ENCODE measurements around the gene DENND1B.
"Not testable (repeated sequence)": the region's sequence is repeated elsewhere in the genome, so short reads cannot be mapped to it uniquely, and the experiment has no call there.

Gene DENND1B

GRCh38 chr1:197620714-197621163 lies 154.5 kb downstream of the DENND1B start:
- FAIRE-seq = no peak

- FAIRE-seq = no peak
Measured at GRCh38 chr1:197619008-197619640, 156.2 kb downstream of the DENND1B start.

- FAIRE-seq = no peak
Measured at GRCh38 chr1:197618061-197618460, 157.2 kb downstream of the DENND1B start.

GRCh38 chr1:197615693-197616011 lies 159.6 kb downstream of the DENND1B start:
- no peak for FAIRE-seq

- FAIRE-seq = no peak
Measured at GRCh38 chr1:197614916-197615692, 160.2 kb downstream of the DENND1B start.

DNA sequence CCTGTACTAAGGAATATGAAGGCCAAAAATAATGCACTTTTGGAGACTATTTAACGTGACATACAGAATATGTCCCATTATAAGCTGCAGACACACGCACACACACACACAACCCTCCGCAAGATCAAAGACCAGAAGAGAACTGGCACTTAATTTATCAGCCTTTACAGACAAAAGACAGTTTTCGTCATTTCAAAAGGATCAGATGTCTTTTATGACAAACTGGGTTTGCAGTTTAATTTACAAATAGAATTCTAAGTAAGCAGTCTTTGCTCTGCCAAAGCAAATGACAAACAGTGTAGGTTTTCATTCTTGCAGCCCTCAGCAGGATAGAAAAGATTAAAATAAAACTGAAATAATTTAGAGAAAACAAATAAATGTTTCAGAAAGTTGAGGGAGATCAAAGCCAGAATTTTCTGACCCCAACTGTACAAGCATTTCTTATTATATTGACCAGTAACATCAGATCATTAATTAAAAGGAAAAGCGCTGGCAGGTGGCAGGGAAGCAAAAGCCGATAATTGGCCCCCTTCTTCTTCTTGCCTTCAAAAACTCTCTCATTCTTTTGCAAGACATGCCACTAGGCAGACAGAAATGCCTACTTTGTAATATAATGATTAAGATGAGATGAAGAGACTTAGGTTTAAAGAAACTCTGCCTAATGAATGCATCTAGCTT lies 169.0 kb downstream of the DENND1B start:
- FAIRE-seq = no peak

GRCh38 chr1:197604302-197604701 lies 171.0 kb downstream of the DENND1B start:
- no peak for FAIRE-seq

GRCh38 chr1:197600751-197601150 lies 174.5 kb downstream of the DENND1B start:
- FAIRE-seq = no peak

GRCh38 chr1:197599789-197600188 lies 175.5 kb downstream of the DENND1B start:
- FAIRE-seq = no peak

DNA sequence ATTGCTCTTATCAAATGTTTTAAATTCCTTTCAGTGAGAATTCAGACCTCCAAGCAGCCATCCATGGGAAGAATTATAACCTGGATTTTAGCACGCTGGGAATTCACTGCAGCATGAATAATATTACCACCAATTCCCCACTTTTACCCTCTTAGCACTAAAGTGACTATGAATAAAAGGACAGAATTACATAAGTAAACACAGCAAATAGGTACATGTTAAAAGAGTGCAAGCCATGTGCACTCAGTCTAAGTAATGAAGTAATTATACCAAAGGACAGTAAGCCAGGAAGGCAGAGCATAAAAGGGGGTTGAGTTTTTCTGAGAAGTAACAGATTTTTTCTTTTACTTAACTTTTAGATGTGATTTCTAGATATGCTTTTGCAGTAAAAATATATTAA lies 176.3 kb downstream of the DENND1B start:
- FAIRE-seq = no peak

GRCh38 chr1:197595304-197595904 lies 179.9 kb downstream of the DENND1B start:
- FAIRE-seq = no peak

DNA sequence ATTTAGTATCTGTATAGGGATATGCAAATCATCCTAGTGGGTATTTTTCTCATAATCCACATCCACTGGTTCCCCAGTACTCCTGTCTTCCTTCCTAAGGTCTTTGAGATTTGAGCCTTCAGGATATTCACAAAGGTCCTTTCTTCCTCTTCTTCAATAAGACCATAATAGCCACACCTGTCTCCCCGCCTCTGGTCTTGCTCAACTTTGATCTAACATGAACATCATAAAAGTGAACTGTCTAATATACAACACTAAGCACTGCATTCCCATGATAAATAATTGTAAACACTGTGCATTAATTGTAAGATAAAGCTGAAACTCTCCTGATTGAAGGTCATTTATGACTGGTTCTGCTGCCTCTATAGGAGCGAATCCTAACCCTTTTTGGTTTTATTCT lies 184.6 kb downstream of the DENND1B start:
- no peak for FAIRE-seq

DNA sequence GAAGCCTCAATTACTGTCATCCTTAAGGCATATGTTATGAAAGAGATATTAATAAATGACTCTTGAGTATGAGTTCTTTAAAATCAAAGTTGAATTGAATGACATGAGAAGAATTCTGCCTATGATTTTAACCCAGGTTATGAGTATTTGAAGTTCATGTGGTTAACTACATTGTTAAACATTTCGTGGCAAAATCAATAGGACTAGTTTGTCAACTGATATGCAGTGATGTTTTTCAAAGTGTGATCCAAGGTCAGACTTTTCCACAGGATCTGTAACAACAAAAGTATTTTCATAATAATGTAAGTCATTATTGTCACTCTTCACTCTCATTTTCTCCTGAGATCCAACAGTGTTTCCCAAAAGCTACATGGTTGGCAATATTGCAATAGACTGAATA lies 189.5 kb downstream of the DENND1B start:
- no peak for FAIRE-seq

- FAIRE-seq = no peak
Measured at GRCh38 chr1:197577580-197577979, 197.7 kb downstream of the DENND1B start.

- not testable (repeated sequence) for FAIRE-seq
Measured at GRCh38 chr1:197575531-197575930, 199.7 kb downstream of the DENND1B start.

DNA sequence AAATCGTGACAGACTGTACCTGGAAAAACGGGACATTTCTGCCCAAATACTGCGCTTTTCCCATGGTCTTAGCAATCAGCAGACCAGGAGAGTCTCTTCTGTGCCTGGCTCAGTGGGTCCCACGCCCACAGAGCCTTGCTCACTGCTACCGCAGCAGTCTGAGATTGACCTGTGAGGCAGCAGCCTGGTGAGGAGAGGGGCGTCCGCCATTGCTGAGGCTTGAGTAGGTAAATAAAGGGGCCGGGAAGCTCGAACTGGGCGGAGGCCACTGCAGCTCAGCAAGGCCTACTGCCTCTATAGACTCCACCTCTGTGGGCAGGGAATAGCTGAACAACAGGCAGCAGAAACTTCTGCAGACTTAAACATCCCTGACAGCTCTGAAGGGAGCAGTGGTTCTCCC lies 203.1 kb downstream of the DENND1B start:
- no peak for FAIRE-seq

GRCh38 chr1:197567442-197567841 lies 207.8 kb downstream of the DENND1B start:
- no peak for FAIRE-seq

- FAIRE-seq = no peak
Measured at GRCh38 chr1:197561041-197561440, 214.2 kb downstream of the DENND1B start.

- FAIRE-seq = no peak
Measured at GRCh38 chr1:197559655-197560054, 215.6 kb downstream of the DENND1B start.

DNA sequence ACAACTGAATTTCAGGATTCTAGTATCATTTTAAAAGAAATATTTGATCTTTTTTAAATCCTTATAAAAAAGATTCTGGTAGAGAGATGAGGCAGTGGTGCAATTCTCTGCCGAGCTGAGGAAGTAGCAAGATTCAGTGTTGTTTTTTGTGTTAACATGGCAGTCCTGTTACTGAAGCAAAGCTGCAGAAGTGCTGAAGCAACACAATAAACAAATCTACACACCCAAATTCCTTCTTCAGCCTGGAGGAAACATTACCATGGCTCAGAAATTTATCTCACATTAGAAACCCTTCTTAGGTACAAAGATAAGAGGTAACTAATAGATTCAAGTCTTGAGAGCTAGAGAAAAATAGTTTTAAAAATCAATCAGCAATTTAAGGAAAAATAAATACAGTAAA lies 216.0 kb downstream of the DENND1B start:
- FAIRE-seq = no peak

DNA sequence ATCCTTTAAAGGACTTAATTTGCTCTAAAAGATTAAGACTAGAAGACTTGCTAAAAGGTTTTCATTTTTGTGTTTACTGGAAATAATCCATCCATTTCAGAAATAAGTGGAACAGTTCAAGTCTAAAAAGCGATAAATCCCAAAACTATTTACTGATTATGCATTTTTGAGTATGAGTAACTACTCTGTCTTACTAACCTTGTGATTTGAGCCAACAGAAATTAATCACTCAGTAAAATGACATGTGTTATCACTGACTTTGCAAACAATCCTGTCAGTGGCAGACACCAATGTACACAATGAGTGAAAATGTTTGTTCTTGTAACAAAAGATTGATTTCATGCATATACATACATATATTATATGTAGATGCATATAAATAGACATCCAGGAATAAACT lies 218.0 kb downstream of the DENND1B start:
- FAIRE-seq = no peak

DNA sequence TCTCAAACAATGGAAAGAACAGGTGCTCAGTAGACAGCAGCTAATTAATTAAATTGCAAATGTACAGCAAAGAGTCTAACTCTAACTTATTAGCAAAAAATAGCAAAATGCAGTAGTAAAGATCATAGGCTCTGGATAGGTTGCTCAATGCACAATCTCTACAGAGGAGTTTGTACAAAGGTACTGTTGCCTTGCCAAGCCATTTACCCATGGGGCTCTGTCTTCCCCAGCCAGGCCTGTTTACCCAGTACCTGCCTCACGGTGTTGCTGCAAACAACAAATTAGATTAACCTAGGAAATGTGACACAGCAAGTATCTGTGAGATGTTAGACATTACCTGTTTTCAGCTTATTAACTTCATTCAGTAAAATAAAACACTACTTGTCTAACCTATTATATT lies 222.0 kb downstream of the DENND1B start:
- FAIRE-seq = no peak

GRCh38 chr1:197546989-197547388 lies 228.3 kb downstream of the DENND1B start:
- no peak for FAIRE-seq

DNA sequence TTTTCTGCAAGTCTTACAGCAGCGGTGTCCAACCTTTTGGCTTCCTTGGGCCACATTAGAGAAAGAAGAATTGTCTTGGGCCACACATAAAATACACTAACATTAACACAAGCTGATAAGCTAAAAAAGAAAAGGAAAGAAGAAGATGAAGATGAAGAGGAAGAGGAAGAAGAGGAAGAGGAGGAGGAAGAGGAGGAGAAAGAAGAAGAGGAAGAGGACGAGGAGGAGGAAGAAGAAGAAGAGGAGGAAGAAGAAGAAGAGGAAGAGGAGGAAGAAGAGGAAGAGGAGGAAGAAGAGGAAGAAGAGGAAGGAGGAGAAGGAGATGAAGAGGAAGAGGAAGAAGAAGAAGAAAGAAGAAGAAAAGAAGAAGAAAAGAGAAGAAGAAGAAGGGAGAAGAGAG lies 230.7 kb downstream of the DENND1B start:
- FAIRE-seq = no peak

All from colon (tissue), 2 donors.